ENCODE measurements around the gene TRIM33. TPM values are rescaled to one million over a fixed set of nuclear protein-coding genes. Genes with fewer than 3 reads are reported as not detected.

Gene TRIM33
- total RNA-seq, 1 donor from 2014 or later = 29.7 TPM

GRCh38 chr1:114352797-114353196 is 158.2 kb downstream of the TRIM33 start:
- DNase-seq (ENCODE audit: low read depth, low spot score) = no peak

- DNase-seq (ENCODE audit: low read depth, low spot score) = no peak
Measured at GRCh38 chr1:114350731-114351445, 160.1 kb downstream of the TRIM33 start.

GRCh38 chr1:114349891-114350605 is 161.0 kb downstream of the TRIM33 start:
- DNase-seq (ENCODE audit: low read depth, low spot score) = no peak

GRCh38 chr1:114347431-114348209 is 163.4 kb downstream of the TRIM33 start:
- DNase-seq (ENCODE audit: low read depth, low spot score) = no peak

GRCh38 chr1:114346480-114347029 is 164.4 kb downstream of the TRIM33 start:
- DNase-seq (ENCODE audit: low read depth, low spot score) = peak; percentile 67

DNA sequence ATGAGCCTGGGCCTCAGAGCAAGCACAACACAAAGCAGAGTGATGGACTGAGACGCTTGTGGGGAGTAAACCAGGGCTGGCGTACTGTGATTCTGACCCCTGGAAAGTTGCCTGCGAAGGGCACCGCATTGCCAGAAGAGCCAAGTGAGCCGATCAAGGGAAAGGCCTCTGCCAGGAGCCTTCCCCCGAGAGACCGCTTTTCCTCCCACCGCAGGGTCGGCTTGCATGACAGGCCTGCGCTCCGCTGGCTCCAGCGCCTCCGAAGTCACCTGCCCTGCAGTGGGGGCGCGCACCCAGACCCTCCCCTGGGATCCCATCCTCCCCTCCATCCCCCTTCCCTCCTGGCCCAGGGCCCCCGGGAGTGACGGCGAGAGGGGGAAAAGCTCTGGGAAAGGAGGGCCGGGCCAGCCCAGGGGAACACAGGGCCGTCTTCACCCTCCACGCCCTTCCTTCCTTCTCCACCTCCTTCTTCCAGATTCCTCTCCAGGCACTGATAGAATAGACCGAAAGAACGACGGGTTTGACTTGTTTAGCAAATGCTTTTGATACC is 165.0 kb downstream of the TRIM33 start:
- no peak for DNase-seq (ENCODE audit: low read depth, low spot score)

GRCh38 chr1:114344656-114345055 is 166.3 kb downstream of the TRIM33 start:
- DNase-seq (ENCODE audit: low read depth, low spot score) = no peak

Other genes with a start within 250 kb of the TRIM33 start
- gene BCAS2, start 70.4 kb upstream of the TRIM33 start, total RNA-seq = 37.8 and 51.3 TPM in 2 replicates
- gene DENND2C, start 158.8 kb upstream of the TRIM33 start, total RNA-seq = 0.32 and 0.46 TPM in 2 replicates
- not detected in 2 replicates for gene AMPD1, start 184.3 kb upstream of the TRIM33 start, total RNA-seq
- gene NRAS, start 205.6 kb upstream of the TRIM33 start, total RNA-seq = 73.7 and 104 TPM in 2 replicates
- 907 and 1,022 TPM in 2 replicates for gene CSDE1, start 246.8 kb upstream of the TRIM33 start, total RNA-seq